ENCODE measurements around the gene NPBWR2. TPM values are rescaled to one million over a fixed set of nuclear protein-coding genes. Genes with fewer than 3 reads are reported as not detected.

NPBWR2 gene
- polyA plus RNA-seq, 3 donors: not detected

- Mint-ChIP-seq H3K9me3 (no peaks in the 10 kb centered on the region), H3K36me3 (no peaks in the 10 kb centered on the region), H3K27me3 (ENCODE audit: low read depth in 3 of 3) (peaks cover 4 to 9% (median 8%) of the 10 kb centered on the region in 3 donors), H3K27ac (no peak overlapping the region), H3K4me3 (no peak overlapping the region), H3K4me1 (peaks cover 6% of the 10 kb centered on the region)
- 92% methylated on average over 7 of the region's 14 CpGs for WGBS (ENCODE audit: insufficient coverage)
- H3K36me3 ChIP-seq (replicated peaks in 1 of 2; ENCODE audit: control insufficient read depth in 1 of 2, insufficient read depth in 2 of 2, low read length in 2 of 2): no peaks in the 10 kb centered on the region
- H4K20me1 ChIP-seq (ENCODE audit: insufficient read depth, low read length): no peaks in the 10 kb centered on the region
- no peak overlapping the region for H3K4me3 ChIP-seq (replicated peaks in 1 of 3; ENCODE audit: low read depth in 2 of 3, low read length in 3 of 3)
- peaks cover 5 to 6% of the 10 kb centered on the region in 2 donors for H3K4me1 ChIP-seq (ENCODE audit: control insufficient read depth in 1 of 2, insufficient read depth in 2 of 2, low read length in 2 of 2)
- H2AFZ ChIP-seq (ENCODE audit: insufficient read depth, low read depth, low read length, poor library complexity, severe bottlenecking): no peak overlapping the region
- no peaks in the 10 kb centered on the region for H3K9me3 ChIP-seq (replicated peaks in 1 of 2; ENCODE audit: control insufficient read depth in 1 of 2, insufficient read depth in 1 of 2, low read length in 2 of 2)
- no peaks in the 10 kb centered on the region for H3K79me2 ChIP-seq (ENCODE audit: insufficient read depth, low read length)
- no peak overlapping the region for H3K4me2 ChIP-seq (replicated peaks; ENCODE audit: extremely low read depth, low read length, poor library complexity, severe bottlenecking)
- H3K9ac ChIP-seq (ENCODE audit: insufficient read depth, low read length, poor library complexity, severe bottlenecking): no peak overlapping the region
- TF ChIP-seq CTCF (IDR thresholded peaks at IDR 0.05): no peak
- H3K27ac ChIP-seq (ENCODE audit: low read depth in 1 of 2, low read length in 2 of 2): no peak overlapping the region
- H3K27me3 ChIP-seq (ENCODE audit: control insufficient read depth in 2 of 2, insufficient read depth in 2 of 2, low read length in 2 of 2): no peaks in the 10 kb centered on the region
- no peak for DNase-seq
- intact Hi-C loops (cut with micrococcal nuclease): no loop called here
These were observed 8.0 kb upstream of the NPBWR2 start for GRCh38 chr20:64115171-64115911.

- Histone ChIP-seq H3K4me1 (ENCODE audit: control insufficient read depth in 1 of 2, insufficient read depth in 2 of 2, low read length in 2 of 2) (no peaks in the 10 kb centered on the region), H3K79me2 (ENCODE audit: insufficient read depth, low read length) (no peaks in the 10 kb centered on the region), H3K36me3 (replicated peaks in 1 of 2; ENCODE audit: control insufficient read depth in 1 of 2, insufficient read depth in 2 of 2, low read length in 2 of 2) (no peaks in the 10 kb centered on the region), H4K20me1 (ENCODE audit: insufficient read depth, low read length) (no peaks in the 10 kb centered on the region), H3K27me3 (ENCODE audit: control insufficient read depth in 2 of 2, insufficient read depth in 2 of 2, low read length in 2 of 2) (no peaks in the 10 kb centered on the region), H3K4me3 (replicated peaks in 1 of 3; ENCODE audit: low read depth in 2 of 3, low read length in 3 of 3) (no peak overlapping the region), H3K27ac (ENCODE audit: low read depth in 1 of 2, low read length in 2 of 2) (no peak overlapping the region), H3K4me2 (replicated peaks; ENCODE audit: extremely low read depth, low read length, poor library complexity, severe bottlenecking) (no peak overlapping the region), H3K9ac (ENCODE audit: insufficient read depth, low read length, poor library complexity, severe bottlenecking) (no peak overlapping the region), H2AFZ (ENCODE audit: insufficient read depth, low read depth, low read length, poor library complexity, severe bottlenecking) (no peak overlapping the region), H3K9me3 (replicated peaks in 1 of 2; ENCODE audit: control insufficient read depth in 1 of 2, insufficient read depth in 1 of 2, low read length in 2 of 2) (no peaks in the 10 kb centered on the region)
- 97% methylated on average over 14 of the region's 14 CpGs for WGBS (ENCODE audit: insufficient coverage)
- Mint-ChIP-seq H3K36me3 (no peaks in the 10 kb centered on the region), H3K9me3 (no peaks in the 10 kb centered on the region), H3K4me1 (no peaks in the 10 kb centered on the region), H3K27me3 (ENCODE audit: low read depth in 3 of 3) (peaks cover 4 to 9% (median 6%) of the 10 kb centered on the region in 3 donors), H3K27ac (no peak overlapping the region), H3K4me3 (no peak overlapping the region)
- intact Hi-C loops (cut with micrococcal nuclease): no loop called here
- TF ChIP-seq CTCF (IDR thresholded peaks at IDR 0.05): no peak
- DNase-seq: no peak
These were observed 7.1 kb upstream of the NPBWR2 start for GRCh38 chr20:64114356-64114971.
